Stimulated activated CD8-positive, alpha-beta memory T cell treated with anti-CD3 and anti-CD28 coated beads, Interleukin-4, amount 100 ng/mL, for 24 hours (primary cell): ENCODE measurements around the gene PLA2G4E.
A peak's percentile ranks its signal among the peaks of the same experiment; 100 is the strongest.

ENCODE experiments used
- DNase-seq: peaks from one replicate; pipeline ENCODE4 v3.0.0-alpha.2; 2020; ENCODE audit warnings: low read depth

Gene PLA2G4E

GRCh38 chr15:41992151-41992802 lies 28.6 kb downstream of the PLA2G4E start:
- no peak for DNase-seq

- no peak for DNase-seq
These were observed 30.2 kb downstream of the PLA2G4E start for GRCh38 chr15:41990691-41991090.

- no peak for DNase-seq
These were observed 30.6 kb downstream of the PLA2G4E start for GRCh38 chr15:41990243-41990605.

- peak; percentile 78 for DNase-seq
These were observed 31.1 kb downstream of the PLA2G4E start for GRCh38 chr15:41989573-41990242.

- DNase-seq: no peak
These were observed 31.8 kb downstream of the PLA2G4E start for GRCh38 chr15:41988896-41989572.

GRCh38 chr15:41987925-41988275 lies 32.9 kb downstream of the PLA2G4E start:
- no peak for DNase-seq

DNA sequence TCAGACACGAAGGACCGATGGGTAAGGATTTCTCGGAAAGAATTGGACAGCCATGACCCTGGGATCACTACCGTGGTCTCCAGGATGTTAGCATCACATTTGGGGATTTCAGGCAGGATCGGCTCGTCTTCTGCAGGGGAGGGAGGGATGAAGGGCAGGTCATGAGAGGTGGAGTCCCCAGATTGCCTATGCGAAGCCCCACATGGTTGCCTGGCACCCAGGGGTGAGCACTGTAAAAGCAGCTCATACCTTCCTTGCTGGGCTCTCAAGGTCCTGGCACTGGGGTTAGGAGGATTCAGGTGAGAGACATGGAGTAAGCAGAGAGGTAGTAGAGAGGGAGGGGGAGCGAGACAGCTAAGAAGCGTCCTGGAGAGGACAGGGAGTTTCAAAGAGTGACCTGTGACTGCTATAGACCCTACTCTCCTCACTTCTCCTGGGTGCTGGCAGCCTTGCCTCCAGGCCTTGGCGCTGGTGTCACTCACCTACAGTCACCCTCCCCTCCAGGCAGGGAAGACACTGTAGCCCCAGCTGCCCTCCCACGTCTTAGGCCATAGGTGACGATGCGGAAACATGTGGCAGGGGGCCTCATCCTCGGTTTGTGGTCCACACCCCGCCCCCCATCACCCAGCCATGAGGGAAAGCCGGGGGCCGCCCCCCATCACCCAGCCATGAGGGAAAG lies 33.5 kb downstream of the PLA2G4E start:
- DNase-seq: no peak

- no peak for DNase-seq
These were observed 35.3 kb downstream of the PLA2G4E start for GRCh38 chr15:41985236-41986160.

DNA sequence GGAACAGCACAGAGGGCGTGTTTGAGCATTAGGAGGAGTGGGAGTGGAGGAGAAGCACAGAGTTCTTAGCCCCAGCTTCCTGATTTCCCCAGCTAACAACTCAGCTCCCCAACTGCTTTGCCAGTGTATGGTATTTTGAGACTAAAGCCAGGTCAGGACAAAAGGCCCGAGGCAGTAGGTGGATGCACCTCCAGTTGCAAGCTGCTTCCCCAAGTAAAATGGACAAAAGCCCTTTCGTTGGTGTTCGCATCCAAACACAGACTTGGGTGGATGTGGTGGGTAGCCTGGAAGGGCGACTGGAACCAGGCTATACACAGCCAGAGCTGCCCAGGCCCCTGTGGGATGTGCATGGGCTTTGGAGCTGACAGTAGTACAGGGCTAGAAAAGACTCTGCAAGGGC lies 36.2 kb downstream of the PLA2G4E start:
- no peak for DNase-seq

DNA sequence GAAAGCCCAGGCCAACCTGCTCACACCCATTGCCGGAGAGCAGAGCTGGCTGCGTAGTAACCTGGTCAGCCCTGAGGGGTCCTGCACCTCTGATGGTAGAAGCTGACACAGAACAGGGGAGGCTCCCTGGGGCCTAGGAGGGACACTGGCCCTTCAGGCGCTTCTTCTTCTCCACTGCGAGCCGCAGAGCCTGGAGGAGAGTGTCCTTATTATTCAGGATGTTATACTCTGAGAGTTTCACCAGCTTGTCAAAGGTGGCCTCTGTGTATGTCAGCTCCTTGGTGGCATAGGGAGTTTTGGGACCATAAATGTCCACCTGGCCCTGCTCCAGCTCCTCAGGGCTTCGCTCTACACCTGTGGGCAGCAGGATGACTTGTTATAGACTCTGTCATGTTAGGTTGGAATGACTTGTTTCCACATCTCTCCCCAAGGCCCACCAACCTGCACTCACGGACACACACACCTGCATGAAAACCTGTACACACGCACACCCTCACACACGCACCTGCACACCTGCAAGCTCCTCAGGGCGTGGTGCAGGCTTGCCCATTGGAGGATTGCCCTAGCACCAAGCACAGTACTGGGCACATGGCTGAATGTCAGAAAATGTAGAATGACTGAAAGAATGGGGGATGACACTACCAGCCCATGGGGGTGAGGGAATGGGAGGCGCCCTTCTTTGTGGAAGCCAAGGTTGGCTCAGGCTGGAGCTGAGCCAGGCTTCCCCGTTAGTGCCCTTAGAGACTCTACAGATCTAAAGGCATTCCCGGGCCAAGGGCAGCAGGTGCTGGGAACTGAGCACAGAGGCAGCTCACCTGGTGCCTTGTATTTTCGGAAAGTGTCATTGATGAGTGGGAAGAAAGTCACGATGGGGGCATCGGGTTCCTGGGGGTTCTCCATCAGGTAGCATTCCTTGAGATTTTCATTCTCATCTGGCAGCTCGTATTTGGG lies 36.9 kb downstream of the PLA2G4E start:
- no peak for DNase-seq

- no peak for DNase-seq
These were observed 37.6 kb downstream of the PLA2G4E start for GRCh38 chr15:41983221-41983620.

GRCh38 chr15:41982133-41982930 lies 38.5 kb downstream of the PLA2G4E start:
- no peak for DNase-seq

DNA sequence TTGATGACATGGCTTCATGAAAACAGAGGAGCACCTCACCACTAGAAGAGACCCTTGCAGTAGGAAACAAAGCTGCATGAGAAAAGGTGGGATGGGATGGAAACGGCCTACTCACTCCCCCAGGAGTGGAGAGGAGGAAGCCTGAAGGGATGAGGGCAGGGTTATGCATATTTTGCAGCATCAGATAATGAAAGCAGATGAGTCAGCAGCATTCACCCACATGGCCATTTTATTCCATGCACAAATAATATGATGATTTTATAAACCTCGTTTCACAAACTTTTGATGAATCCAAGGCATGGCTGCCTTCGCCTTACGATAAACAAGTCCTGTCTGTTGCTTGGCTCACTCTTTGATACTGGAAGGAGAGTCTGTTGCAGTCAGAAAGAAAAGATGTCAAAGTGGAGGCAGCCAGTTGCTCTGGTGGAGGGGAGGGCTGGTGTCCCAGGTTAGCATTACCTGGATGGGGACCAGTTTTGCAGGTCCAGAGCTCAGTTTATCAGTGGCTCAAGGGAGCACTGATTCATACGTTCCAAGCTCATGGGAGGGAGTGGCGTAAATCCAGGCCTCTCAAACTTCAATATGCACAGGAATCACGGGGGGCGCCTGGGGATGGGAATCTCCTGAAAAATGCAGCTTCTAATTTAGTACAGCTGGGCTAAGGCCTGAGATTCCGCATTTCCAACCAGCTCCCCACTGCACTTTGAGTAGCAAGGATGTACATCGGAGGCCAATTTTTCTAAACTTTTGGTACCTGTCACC lies 39.3 kb downstream of the PLA2G4E start:
- no peak for DNase-seq

DNA sequence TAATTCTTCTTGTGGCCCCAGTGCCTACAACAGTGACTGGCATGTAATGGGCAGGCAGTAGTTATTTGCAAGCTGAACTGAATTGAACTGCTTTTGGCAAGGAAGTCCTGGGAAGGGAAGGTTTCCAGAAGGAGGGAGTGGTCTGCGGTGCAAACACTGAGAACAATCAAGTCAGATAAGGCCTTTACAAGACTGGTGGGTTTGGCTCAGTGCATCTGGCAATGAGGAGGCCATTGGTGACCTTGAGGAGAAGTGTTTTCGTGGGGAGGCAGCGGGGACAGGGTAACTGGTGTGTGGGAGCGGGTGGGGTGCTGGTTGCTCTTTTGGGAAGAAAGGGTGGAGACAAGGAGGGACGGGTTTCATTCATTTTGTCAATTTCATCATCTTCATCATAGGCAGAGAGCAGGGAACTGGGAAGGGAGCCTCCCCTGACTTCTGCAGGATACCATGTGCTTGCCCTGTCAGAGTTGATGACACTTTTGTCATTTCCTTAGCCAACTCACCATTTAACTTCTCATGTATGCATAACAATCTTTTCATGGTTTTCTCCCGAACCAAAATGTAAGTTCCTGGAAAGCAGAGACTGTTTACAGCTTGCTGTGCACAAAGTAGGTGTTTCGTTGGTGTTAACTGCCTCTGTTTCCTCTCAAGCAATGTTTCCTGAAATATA lies 40.1 kb downstream of the PLA2G4E start:
- no peak for DNase-seq

- DNase-seq: no peak
These were observed 41.2 kb downstream of the PLA2G4E start for GRCh38 chr15:41979493-41980266.

- no peak for DNase-seq
These were observed 42.3 kb downstream of the PLA2G4E start for GRCh38 chr15:41978534-41978933.

DNA sequence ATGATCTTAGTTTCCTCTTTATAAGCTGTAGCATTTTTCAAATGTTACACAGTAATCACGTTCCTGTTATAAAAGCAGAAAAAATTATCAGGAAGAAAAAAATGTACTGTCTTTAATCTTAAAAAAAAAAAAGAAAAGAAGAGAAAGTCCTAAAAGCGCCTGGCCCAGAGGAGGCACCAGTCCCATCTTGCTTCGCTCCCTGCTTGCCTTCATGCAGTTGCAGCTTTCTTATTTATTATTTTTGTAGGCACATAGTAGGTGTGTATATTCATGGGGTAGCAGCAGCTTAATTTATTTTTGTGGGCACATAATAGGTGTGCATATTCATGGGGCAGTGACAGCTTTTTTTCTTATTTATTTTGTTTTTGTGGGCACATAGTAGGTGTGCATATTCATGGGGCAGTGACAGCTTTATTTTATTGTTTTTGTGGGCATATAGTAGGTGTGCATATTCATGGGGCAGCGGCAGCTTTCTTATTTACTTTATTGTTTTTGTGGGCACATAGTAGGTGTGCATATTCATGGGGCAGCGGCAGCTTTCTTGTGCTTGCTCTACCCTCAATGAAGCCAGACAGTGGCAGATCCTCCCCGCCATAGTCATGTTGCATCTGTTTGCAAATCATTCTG lies 43.0 kb downstream of the PLA2G4E start:
- no peak for DNase-seq
